ENCODE results near the gene SEMA5B.

SEMA5B gene

GRCh38 chr3:122864498-122864897 is 163.1 kb downstream of the SEMA5B start:
- H3K27ac ChIP-seq: no peak overlapping the region
- TF ChIP-seq ZFX (IDR thresholded peaks at IDR 0.05; ENCODE audit: borderline replicate concordance) (no peak), CTCF (IDR thresholded peaks at IDR 0.05) (no peak)

DNA sequence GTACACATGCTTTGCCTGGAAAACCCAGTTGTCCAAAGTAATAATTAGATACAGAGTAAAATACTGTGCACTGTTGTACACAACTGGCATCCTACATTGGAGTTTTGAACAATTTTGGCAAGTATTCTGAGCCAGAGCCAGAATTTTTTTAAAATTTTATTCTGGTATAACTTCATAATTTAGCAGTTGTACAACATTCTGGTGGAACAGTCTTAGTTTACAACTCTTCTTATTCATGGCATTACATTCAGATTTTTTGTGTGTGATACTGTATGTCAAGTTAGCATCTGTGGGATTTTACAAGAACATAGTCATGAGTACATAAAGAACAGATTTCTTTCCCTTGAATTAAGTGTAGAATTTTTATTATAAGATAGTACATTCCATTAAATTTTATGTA is 165.2 kb downstream of the SEMA5B start:
- TF ChIP-seq CTCF (IDR thresholded peaks at IDR 0.05) (no peak), ZFX (IDR thresholded peaks at IDR 0.05; ENCODE audit: borderline replicate concordance) (no peak)
- H3K27ac ChIP-seq: no peak overlapping the region
